ENCODE measurements around the gene CTBS. TPM values are rescaled to one million over a fixed set of nuclear protein-coding genes. Genes with fewer than 3 reads are reported as not detected.

Gene CTBS
- 5.0 to 6.4 TPM (median 6.0 TPM) in 5 replicates for total RNA-seq (2022; extraction: Qiagen RNA extraction)

DNA sequence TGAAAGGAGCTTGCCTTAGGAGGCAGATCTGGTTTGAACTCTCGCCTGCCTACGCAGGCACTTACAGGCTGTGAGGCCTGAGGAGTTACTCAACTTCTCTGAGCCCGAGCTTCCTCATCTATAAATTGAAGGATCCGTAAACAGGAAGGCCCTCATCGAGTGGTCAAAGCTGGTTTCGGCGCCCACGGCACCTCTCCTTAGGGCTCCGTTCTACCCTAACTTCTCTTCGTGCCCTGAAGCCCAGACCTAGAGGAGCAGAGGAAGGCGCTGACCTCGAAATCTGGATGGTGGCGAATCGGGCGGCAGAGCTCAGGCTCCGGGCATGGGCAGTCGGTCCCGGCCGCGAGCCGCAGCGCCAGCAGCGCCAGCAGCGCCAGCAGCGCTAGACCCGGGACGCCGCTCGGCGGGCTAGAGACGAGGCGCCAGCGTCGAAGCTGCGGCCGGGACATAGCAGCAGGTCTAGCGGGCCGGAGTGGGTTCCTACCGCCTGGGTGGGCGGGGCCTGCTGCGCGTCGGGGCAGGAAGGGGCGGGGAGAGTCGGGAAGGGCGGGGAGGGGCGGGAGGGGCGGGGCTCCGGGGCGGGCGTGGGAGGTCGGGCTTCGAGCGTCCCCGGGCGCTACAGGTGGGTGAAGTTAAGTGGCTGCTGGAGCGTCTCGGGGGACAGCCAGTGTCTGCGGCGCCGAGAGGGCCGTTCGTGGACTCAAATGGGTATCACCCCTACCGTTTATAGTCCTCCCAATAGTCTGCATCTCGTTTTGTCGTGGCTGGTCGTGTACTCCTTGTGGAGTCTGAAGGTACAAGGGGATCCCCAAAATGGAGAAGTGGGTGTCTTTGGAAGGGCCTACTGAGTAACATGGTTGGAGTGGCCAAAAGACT lies at the start of gene CTBS:
Gene CTBS, minus strand, starts transcription at position 474 of the 876 bp plus-strand sequence. Its CDS starts 25 bp downstream, at position 449.

GRCh38 chr1:84506002-84506728 lies 68.1 kb downstream of the CTBS start, which contains the start of the genes GNG5 and SPATA1:
TSS of gene GNG5 (minus strand) at chr1:84506581. CDS start at chr1:84506091, 490 bp downstream.
TSS of gene SPATA1 (plus strand) at chr1:84506386. CDS start at chr1:84516360, 9,974 bp downstream.

Other genes starting within 250 kb of the CTBS start
- 0.06 TPM in 1 of 5 replicates, not detected in the others for gene DNASE2B, start 176.0 kb downstream of the CTBS start, total RNA-seq (2022; extraction: Qiagen RNA extraction)
- gene RPF1, start 95.2 kb downstream of the CTBS start, total RNA-seq (2022; extraction: Qiagen RNA extraction), result 27.8 to 34.9 TPM (median 30.7 TPM) in 5 replicates
- gene SPATA1, start 68.1 kb downstream of the CTBS start, total RNA-seq (2022; extraction: Qiagen RNA extraction), result 0.66 to 1.1 TPM (median 0.80 TPM) in 4 of 5 replicates, not detected in the other
- 178 to 202 TPM (median 189 TPM) in 5 replicates for gene GNG5, start 67.9 kb downstream of the CTBS start, total RNA-seq (2022; extraction: Qiagen RNA extraction)
- 10.6 to 13.9 TPM (median 12.6 TPM) in 5 replicates for gene SSX2IP, start 116.0 kb upstream of the CTBS start, total RNA-seq (2022; extraction: Qiagen RNA extraction)

All from A549 treated with AZD2906 at 1 μM for 4 hours (cell line).